ENCODE data around the gene S100A13. TPM values are rescaled to one million over a fixed set of nuclear protein-coding genes. Genes with fewer than 3 reads are reported as not detected.

Gene S100A13
- total RNA-seq, 2 donors from 2014 or later: 4.2 to 6.0 TPM

GRCh38 chr1:153633754-153634665 lies 6.7 kb upstream of the S100A13 start, which contains the start of gene CHTOP:
TSS of gene CHTOP (plus strand) at chr1:153634066. CDS start at chr1:153636589, 2,523 bp downstream.
- Mint-ChIP-seq H3K27ac (peak within 1 kb of the TSS; percentile 100), H3K36me3 (peaks cover 24 to 46% of the 10 kb centered on the region in 2 donors), H3K9me3 (no peaks in the 10 kb centered on the region)
- ATAC-seq: peak; percentile 92 to 93
- peak; percentile 97 to 99 for DNase-seq (ENCODE audit: low spot score in 2 of 2)

GRCh38 chr1:153633161-153633753 lies 6.0 kb upstream of the S100A13 start:
- Mint-ChIP-seq H3K27ac (peak overlapping the region; percentile 100), H3K9me3 (no peaks in the 10 kb centered on the region), H3K36me3 (peaks cover 24 to 46% of the 10 kb centered on the region in 2 donors)
- ATAC-seq: no peak
- no peak for DNase-seq (ENCODE audit: low spot score in 2 of 2)

GRCh38 chr1:153631047-153632022 lies 4.0 kb upstream of the S100A13 start:
- no peak for ATAC-seq
- no peaks in the 10 kb centered on the region for H3K9me3 Mint-ChIP-seq
- no peak for DNase-seq (ENCODE audit: low spot score in 2 of 2)
- peaks cover 10 to 29% of the 10 kb centered on the region in 2 donors for H3K36me3 Mint-ChIP-seq
- H3K27ac Mint-ChIP-seq: peak overlapping the region in 1 of 2 donors; percentile 88

GRCh38 chr1:153630384-153630783 lies 3.1 kb upstream of the S100A13 start:
- peaks cover 10 to 25% of the 10 kb centered on the region in 2 donors for H3K36me3 Mint-ChIP-seq
- ATAC-seq: no peak
- no peak for DNase-seq (ENCODE audit: low spot score in 2 of 2)
- no peaks in the 10 kb centered on the region for H3K9me3 Mint-ChIP-seq
- H3K27ac Mint-ChIP-seq: peak overlapping the region in 1 of 2 donors; percentile 55

GRCh38 chr1:153629971-153630370 lies 2.7 kb upstream of the S100A13 start:
- peaks cover 10 to 24% of the 10 kb centered on the region in 2 donors for H3K36me3 Mint-ChIP-seq
- DNase-seq (ENCODE audit: low spot score in 2 of 2): no peak
- no peak for ATAC-seq
- H3K27ac Mint-ChIP-seq: peak overlapping the region in 1 of 2 donors; percentile 62
- no peaks in the 10 kb centered on the region for H3K9me3 Mint-ChIP-seq

- ATAC-seq (no peak), DNase-seq (ENCODE audit: low spot score in 2 of 2) (no peak)
- H3K9me3 Mint-ChIP-seq: no peaks in the 10 kb centered on the region
- peak overlapping the region; percentile 4 to 62 for H3K27ac Mint-ChIP-seq
- H3K36me3 Mint-ChIP-seq: peaks cover 6 to 17% of the 10 kb centered on the region in 2 donors
Observed at GRCh38 chr1:153629343-153629665, 2.0 kb upstream of the S100A13 start.

- Mint-ChIP-seq H3K36me3 (peaks cover 1 to 12% of the 10 kb centered on the region in 2 donors), H3K27ac (peak overlapping the region; percentile 32 to 50), H3K9me3 (no peaks in the 10 kb centered on the region)
- no peak for DNase-seq (ENCODE audit: low spot score in 2 of 2)
- no peak for ATAC-seq
Observed at GRCh38 chr1:153628638-153629342, 1.5 kb upstream of the S100A13 start.

- peaks cover 0 to 6% of the 10 kb centered on the region in 2 donors for H3K36me3 Mint-ChIP-seq
- peak within 1 kb of the TSS; percentile 62 to 81 for H3K27ac Mint-ChIP-seq
- DNase-seq (ENCODE audit: low spot score in 2 of 2) (no peak), ATAC-seq (peak in 1 of 2 donors; percentile 17)
- no peaks in the 10 kb centered on the region for H3K9me3 Mint-ChIP-seq
Observed at GRCh38 chr1:153627715-153628626, 666 bp upstream of the S100A13 start, which contains the start of gene S100A1. TSS of gene S100A1 (plus strand) at chr1:153628434. CDS start at chr1:153630522, 2,088 bp downstream.

- H3K9me3 Mint-ChIP-seq: no peaks in the 10 kb centered on the region
- no peak for ATAC-seq
- no peaks in the 10 kb centered on the region for H3K36me3 Mint-ChIP-seq
- H3K27ac Mint-ChIP-seq: peak overlapping the region in 1 of 2 donors; percentile 44
- DNase-seq (ENCODE audit: low spot score in 2 of 2): no peak
Observed at GRCh38 chr1:153626477-153626903, 815 bp downstream of the S100A13 start.

GRCh38 chr1:153624965-153625611 lies 2.2 kb downstream of the S100A13 start:
- Mint-ChIP-seq H3K27ac (no peak overlapping the region), H3K36me3 (no peaks in the 10 kb centered on the region), H3K9me3 (no peaks in the 10 kb centered on the region)
- no peak for DNase-seq (ENCODE audit: low spot score in 2 of 2)
- ATAC-seq: no peak

- ATAC-seq (no peak), DNase-seq (ENCODE audit: low spot score in 2 of 2) (no peak)
- no peaks in the 10 kb centered on the region for H3K36me3 Mint-ChIP-seq
- H3K27ac Mint-ChIP-seq: no peak overlapping the region
- H3K9me3 Mint-ChIP-seq: no peaks in the 10 kb centered on the region
Observed at GRCh38 chr1:153623101-153623500, 4.2 kb downstream of the S100A13 start.

- Mint-ChIP-seq H3K36me3 (no peaks in the 10 kb centered on the region), H3K9me3 (no peaks in the 10 kb centered on the region), H3K27ac (no peak overlapping the region)
- no peak for DNase-seq (ENCODE audit: low spot score in 2 of 2)
- ATAC-seq: no peak
Observed at GRCh38 chr1:153619171-153619570, 8.1 kb downstream of the S100A13 start.

GRCh38 chr1:153617663-153618062 lies 9.6 kb downstream of the S100A13 start:
- DNase-seq (ENCODE audit: low spot score in 2 of 2): peak in 1 of 2 donors; percentile 84
- peak; percentile 90 to 98 for ATAC-seq

GRCh38 chr1:153616917-153617311 lies 10.4 kb downstream of the S100A13 start:
- ATAC-seq: peak in 1 of 2 donors; percentile 8
- H3K36me3 Mint-ChIP-seq: no peaks in the 10 kb centered on the region

More at GRCh38 chr1:153617663-153618062, 9.6 kb downstream of the S100A13 start:
- Mint-ChIP-seq H3K27ac (peak overlapping the region; percentile 9 to 50), H3K36me3 (no peaks in the 10 kb centered on the region), H3K9me3 (no peaks in the 10 kb centered on the region)

More at GRCh38 chr1:153616917-153617311, 10.4 kb downstream of the S100A13 start:
- Mint-ChIP-seq H3K27ac (peak overlapping the region in 1 of 2 donors; percentile 9), H3K9me3 (no peaks in the 10 kb centered on the region)
- DNase-seq (ENCODE audit: low spot score in 2 of 2): no peak

Measured in activated naive CD4-positive, alpha-beta T cell treated with anti-CD3 and anti-CD28 coated beads, Interleukin-2, amount 50 U/mL, for 72 hours (primary cell).